ENCODE results near the gene VPS54. TPM values are rescaled to one million over a fixed set of nuclear protein-coding genes. Genes with fewer than 3 reads are reported as not detected.

The VPS54 gene
- total RNA-seq, 2 donors from 2014 or later: 20.9 to 21.2 TPM

Other genes starting within 250 kb of the VPS54 start
- gene UGP2, start 177.5 kb downstream of the VPS54 start, total RNA-seq: 100 to 1,000 TPM; 519 to 600 TPM
- gene PELI1, start 125.0 kb upstream of the VPS54 start, total RNA-seq: 10 to 100 TPM; 49.2 to 51.8 TPM

Measured in left colon (tissue), 2 donors.